ENCODE measurements around the gene TSPAN5.
"Not testable (repeated sequence)": the region's sequence is repeated elsewhere in the genome, so short reads cannot be mapped to it uniquely, and the experiment has no call there.

The TSPAN5 gene

GRCh38 chr4:98658287-98659105 is at the start of gene TSPAN5:
TSS of gene TSPAN5 (minus strand) at chr4:98658611.
- no peak for FAIRE-seq

DNA sequence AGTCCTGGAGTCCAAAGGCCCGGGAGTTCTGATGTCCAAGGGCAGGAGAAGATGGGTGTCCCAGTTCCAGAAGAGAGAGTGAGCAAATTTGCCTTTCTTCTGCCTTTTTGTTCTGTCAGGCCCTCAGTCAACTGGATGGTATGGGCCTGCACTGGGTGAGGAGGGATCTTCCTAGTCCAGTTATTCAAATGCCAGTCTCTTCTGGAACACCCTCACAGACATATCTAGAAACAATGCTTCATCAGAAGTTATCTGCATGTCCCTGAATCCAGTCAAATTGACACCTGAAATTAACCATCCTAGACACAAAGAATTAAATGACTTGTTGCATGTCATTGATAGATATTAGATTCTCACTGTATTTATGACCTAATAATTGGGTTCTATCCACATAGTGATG is 48.5 kb upstream of the TSPAN5 start:
- FAIRE-seq, result no peak

- no peak for FAIRE-seq
Observed at GRCh38 chr4:98706200-98706813, 47.9 kb upstream of the TSPAN5 start.

DNA sequence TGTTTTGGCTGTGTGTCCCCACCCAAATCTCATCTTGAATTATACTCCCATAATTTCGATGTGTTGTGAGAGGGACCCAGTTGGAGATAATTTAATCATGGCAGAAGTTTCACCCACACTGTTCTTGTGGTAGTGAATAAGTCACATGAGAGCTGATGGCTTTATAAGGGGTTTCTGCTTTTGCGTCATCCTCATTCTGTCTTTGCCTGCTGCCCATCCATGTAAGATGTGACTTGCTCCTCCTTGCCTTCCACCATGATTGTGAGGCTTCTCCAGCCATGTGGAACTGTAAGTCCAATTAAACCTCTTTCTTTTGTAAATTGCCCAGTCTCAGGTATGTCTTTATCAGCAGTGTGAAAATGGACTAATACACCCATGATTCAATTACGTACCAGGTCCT is 47.2 kb upstream of the TSPAN5 start:
- not testable (repeated sequence) for FAIRE-seq

- FAIRE-seq, result no peak
Observed at GRCh38 chr4:98700656-98701055, 42.2 kb upstream of the TSPAN5 start.

DNA sequence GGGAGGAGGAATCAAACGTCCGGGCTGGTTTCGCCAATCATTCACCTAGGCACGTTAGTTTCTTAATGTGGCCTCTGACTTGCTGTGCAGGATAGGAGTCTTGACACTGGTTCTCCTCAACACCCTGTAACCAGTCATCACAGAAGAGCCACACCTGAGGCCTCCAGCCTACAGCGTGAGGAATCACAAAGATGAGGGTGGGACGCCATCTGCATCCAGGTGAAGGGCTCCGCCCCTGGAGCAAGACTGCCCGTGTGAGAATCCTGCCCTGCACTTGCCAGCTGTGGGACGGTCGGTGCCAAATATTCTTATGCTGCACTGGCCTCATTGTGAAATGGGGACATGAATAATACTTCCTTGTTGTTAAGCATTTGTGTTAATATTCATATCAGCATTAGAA is 35.7 kb upstream of the TSPAN5 start:
- no peak for FAIRE-seq

- FAIRE-seq, result no peak
Observed at GRCh38 chr4:98692411-98692810, 34.0 kb upstream of the TSPAN5 start.

DNA sequence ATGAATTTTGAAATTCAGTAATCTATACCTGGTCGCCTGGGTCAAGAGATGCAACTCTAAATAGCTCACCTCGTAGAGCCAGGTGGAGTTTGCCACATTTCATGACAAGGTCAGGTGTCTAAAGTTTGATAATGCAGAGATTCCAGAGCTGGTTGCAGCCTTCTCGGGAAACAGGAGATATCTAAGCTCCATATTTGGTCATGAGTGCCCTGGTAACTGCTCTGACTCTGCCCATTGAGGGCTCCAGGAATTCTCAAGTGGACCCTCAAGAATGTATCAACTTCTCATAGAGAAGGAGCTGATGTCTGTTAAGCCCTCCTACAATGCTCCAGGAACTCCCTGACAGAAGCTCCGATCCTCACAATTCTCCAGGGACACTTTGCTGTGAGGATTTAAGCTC is 33.2 kb upstream of the TSPAN5 start:
- FAIRE-seq, result no peak

DNA sequence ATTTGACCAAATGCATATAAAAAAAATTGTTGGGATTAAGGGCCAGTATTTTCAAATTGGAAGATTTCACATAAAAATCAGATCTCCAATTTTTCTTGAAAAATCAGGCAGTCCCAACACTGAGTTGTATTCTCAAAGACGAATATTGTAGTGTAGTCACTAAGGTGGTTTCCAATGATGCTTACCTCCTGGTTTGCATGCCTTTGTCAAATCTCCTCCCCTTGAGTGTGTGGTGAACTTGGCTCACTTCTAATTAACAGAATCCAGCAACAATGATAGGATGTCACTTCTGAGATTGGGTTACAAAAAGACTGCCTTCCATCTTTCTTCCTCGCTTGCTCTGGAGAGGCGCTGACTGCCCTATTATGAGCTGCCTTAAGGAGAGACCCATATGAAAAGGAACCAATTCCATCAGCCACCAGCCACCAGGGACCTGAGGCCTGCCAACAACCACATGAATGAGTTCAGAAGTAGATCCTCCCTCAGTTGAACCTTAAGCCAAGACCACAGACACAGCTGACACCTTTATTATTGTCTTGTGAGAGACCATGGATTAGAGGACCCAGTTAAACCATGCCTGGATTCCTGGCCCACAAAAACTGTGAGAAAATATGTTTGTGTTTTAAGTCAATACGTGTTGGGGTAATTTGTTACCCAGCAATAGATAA is 31.2 kb upstream of the TSPAN5 start:
- FAIRE-seq, result no peak

DNA sequence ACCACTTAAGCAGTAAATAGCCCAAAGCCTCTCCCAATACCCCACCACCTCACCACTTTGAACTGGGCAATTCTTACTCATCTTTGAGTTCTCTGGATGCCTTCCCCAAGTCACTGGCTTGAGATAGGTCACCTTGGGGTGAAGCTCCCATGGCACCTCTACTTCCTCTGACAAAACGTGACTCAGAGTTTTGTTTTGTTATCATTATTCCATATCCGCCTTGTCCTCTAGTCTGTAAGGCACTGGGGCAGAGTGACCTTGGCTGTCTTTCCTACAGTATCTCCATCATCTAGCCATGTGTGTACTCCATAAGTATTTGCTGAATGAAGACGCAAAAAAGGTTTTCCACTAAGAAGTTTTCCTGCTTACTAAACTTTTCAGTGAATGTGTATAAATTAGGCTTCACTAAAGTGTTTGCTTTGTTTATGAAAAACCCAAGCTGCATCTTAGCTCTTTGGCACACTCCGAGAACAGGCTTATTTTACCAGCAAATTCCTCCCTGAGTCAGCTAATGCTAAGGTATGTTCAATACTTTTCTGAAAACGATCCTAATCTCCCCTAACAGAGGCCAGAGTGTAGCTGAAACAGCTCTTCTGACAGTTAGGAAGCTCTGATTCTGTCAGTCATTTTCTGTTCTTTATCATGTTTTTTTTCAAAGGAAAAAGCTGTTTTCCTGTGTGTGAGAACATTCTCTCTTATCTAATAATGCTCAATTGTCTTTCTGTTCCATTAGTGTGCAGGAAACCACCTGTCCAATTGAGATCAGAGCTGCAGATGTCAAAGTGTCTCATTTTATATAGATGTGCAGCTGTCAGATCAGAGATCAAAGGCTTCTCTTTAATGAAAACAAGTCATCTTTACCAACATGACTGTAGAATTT is 30.2 kb upstream of the TSPAN5 start:
- no peak for FAIRE-seq

DNA sequence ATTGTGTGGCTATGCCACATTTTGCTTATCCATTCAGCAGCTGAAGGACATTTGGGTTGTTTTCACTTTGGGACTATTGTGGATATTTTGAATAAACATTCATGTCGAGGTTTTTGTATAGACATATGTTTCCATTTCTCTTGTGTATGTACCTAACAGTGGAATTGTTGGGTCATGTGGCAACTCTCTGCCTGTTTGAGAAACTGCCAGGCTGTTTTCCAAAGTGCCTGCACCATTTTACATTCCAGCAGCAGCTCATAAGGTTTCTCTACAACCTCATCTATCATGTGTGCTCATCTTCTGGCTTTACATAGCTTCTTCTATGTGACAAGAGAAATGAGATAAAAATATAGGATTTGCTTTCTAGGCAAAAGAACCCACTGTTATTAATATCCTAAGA is 29.5 kb upstream of the TSPAN5 start:
- no peak for FAIRE-seq

- FAIRE-seq, result no peak
Observed at GRCh38 chr4:98686847-98687246, 28.4 kb upstream of the TSPAN5 start.

GRCh38 chr4:98686043-98686707 is 27.8 kb upstream of the TSPAN5 start:
- no peak for FAIRE-seq

GRCh38 chr4:98685225-98686042 is 27.0 kb upstream of the TSPAN5 start:
- no peak for FAIRE-seq

DNA sequence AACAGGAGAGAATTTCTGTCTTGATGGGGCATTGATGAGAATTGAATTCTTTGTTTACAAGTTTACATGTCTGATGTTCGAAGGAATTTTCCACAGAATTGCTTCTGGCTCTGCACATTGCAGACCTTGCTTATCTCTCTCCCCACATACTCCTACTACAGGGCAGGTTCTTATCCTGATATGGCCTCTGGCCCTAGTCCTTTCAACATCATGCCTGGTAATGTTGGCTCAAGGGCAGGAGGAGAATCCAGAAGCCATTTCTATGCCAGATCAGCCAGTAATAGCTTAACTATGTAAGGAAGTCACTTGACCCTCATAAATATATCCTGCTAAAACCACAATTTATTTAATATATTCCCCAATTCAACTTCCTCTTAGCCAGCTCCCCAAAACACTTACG is 24.3 kb upstream of the TSPAN5 start:
- FAIRE-seq, result no peak

- no peak for FAIRE-seq
Observed at GRCh38 chr4:98680806-98681205, 22.4 kb upstream of the TSPAN5 start.

GRCh38 chr4:98679738-98680137 is 21.3 kb upstream of the TSPAN5 start:
- no peak for FAIRE-seq

GRCh38 chr4:98677799-98678198 is 19.4 kb upstream of the TSPAN5 start:
- FAIRE-seq, result no peak

DNA sequence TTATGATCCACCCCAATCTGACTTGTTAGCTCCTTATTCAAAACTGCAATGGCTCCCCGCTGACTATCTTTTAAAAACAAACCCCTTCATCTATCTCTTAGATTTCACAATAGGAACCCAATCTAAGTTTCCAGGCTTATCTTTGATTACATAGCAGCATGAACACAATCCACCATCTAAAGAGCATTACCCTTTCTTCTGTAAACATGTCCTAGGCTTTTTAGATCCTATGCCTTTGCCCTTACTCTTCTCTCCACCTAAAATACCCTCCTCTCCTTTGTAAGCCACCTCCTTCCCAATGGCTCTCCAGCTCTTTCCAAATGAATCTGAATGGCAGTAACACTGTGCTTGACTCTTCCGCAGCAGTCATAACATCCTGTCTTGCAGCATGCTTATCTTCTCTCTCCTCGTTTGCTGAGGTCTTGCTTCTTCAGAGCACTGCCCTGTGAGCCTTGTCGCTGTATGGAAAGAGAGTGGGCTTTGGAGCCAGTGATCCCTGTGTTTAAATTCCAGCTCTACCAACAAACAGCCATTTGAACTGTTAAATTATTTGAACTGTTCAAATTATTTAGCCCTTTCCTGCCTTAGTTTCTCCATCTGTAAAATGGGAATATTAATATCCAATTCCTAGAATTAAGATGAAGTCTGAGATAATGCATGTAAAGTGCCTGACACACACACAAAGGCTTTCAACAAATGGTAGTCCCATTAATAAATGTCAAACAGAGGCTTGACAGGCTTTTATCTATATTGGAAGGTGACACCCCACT is 16.2 kb upstream of the TSPAN5 start:
- FAIRE-seq, result no peak

- no peak for FAIRE-seq
Observed at GRCh38 chr4:98673978-98674377, 15.6 kb upstream of the TSPAN5 start.

GRCh38 chr4:98673288-98673644 is 14.9 kb upstream of the TSPAN5 start:
- FAIRE-seq, result no peak
